ENCODE measurements around the gene CLEC1A.

Gene CLEC1A

GRCh38 chr12:10101042-10101579, 2.3 kb upstream of the CLEC1A start:
- no peak for DNase-seq (ENCODE audit: low read depth)

GRCh38 chr12:10097521-10097920, 1.3 kb downstream of the CLEC1A start:
- DNase-seq (ENCODE audit: low read depth) = no peak

GRCh38 chr12:10095971-10096370, 2.8 kb downstream of the CLEC1A start:
- no peak for DNase-seq (ENCODE audit: low read depth)

GRCh38 chr12:10094646-10095395, 4.0 kb downstream of the CLEC1A start:
- no peak for DNase-seq (ENCODE audit: low read depth)

- no peak for DNase-seq (ENCODE audit: low read depth)
Observed at GRCh38 chr12:10088955-10089900, 9.6 kb downstream of the CLEC1A start.

GRCh38 chr12:10088031-10088430, 10.8 kb downstream of the CLEC1A start:
- no peak for DNase-seq (ENCODE audit: low read depth)

- DNase-seq (ENCODE audit: low read depth) = no peak
Observed at GRCh38 chr12:10086387-10086786, 12.4 kb downstream of the CLEC1A start.

- DNase-seq (ENCODE audit: low read depth) = no peak
Observed at GRCh38 chr12:10084733-10085132, 14.1 kb downstream of the CLEC1A start.

GRCh38 chr12:10082117-10082874, 16.5 kb downstream of the CLEC1A start:
- DNase-seq (ENCODE audit: low read depth) = no peak

GRCh38 chr12:10075451-10075850, 23.3 kb downstream of the CLEC1A start:
- DNase-seq (ENCODE audit: low read depth) = no peak

GRCh38 chr12:10073261-10073660, 25.5 kb downstream of the CLEC1A start:
- no peak for DNase-seq (ENCODE audit: low read depth)

- DNase-seq (ENCODE audit: low read depth) = no peak
Observed at GRCh38 chr12:10072131-10072530, 26.7 kb downstream of the CLEC1A start.

- no peak for DNase-seq (ENCODE audit: low read depth)
Observed at GRCh38 chr12:10070380-10070779, 28.4 kb downstream of the CLEC1A start.

- no peak for DNase-seq (ENCODE audit: low read depth)
Observed at GRCh38 chr12:10069976-10070375, 28.8 kb downstream of the CLEC1A start.

- no peak for DNase-seq (ENCODE audit: low read depth)
Observed at GRCh38 chr12:10069099-10069498, 29.7 kb downstream of the CLEC1A start.

- no peak for DNase-seq (ENCODE audit: low read depth)
Observed at GRCh38 chr12:10068644-10069043, 30.1 kb downstream of the CLEC1A start.

GRCh38 chr12:10067942-10068341, 30.8 kb downstream of the CLEC1A start:
- no peak for DNase-seq (ENCODE audit: low read depth)

- DNase-seq (ENCODE audit: low read depth) = no peak
Observed at GRCh38 chr12:10067264-10067663, 31.5 kb downstream of the CLEC1A start.

GRCh38 chr12:10065241-10065640, 33.5 kb downstream of the CLEC1A start:
- no peak for DNase-seq (ENCODE audit: low read depth)

GRCh38 chr12:10058387-10058786, 40.4 kb downstream of the CLEC1A start:
- DNase-seq (ENCODE audit: low read depth) = no peak

- peak; percentile 53 for DNase-seq (ENCODE audit: low read depth)
Observed at GRCh38 chr12:10052193-10052913, 46.4 kb downstream of the CLEC1A start.

All from CMK (cell line).